Tibial artery (tissue), 4 donors: ENCODE results near the gene NSD1.

ENCODE experiments used
- DNase-seq, 2 donors: peaks; one replicate each; pipeline ENCODE4 v3.0.0-alpha.2; 2019
- H3K27ac ChIP-seq, 2 donors: fragments of 200-600 bp; sonication (generic) in 1 of 2; 1 replicate in 1 of 2; 2 replicates in 1 of 2; pipeline ENCODE4 v1.5.1; 2018 to 2019; ENCODE audit warnings: mild to moderate bottlenecking in 1 of 2
- H3K27me3 ChIP-seq, 2 donors: fragments of 200-600 bp; sonication (generic) in 1 of 2; one replicate each; pipeline versions ENCODE4 v1.5.1 to v1.6.0; 2016 to 2019
- H3K36me3 ChIP-seq, 3 donors: fragments of 200-600 bp; sonication (generic) in 2 of 3; one replicate each; pipeline ENCODE4 v1.5.1; 2016 to 2019; ENCODE audit warnings: mild to moderate bottlenecking in 2 of 3
- H3K4me1 ChIP-seq, 4 donors: fragments of 200-600 bp; sonication (generic) in 2 of 4; 1 replicate in 3 of 4; 2 replicates in 1 of 4; pipeline ENCODE4 v1.5.1; 2016 to 2019
- H3K4me3 ChIP-seq, 2 donors: fragments of 200-600 bp; sonication (generic) in 1 of 2; 1 replicate in 1 of 2; 2 replicates in 1 of 2; pipeline ENCODE4 v1.5.1; 2018 to 2019; ENCODE audit warnings: mild to moderate bottlenecking in 2 of 2
- H3K9me3 ChIP-seq, 3 donors: fragments of 200-600 bp; sonication (generic) in 1 of 3; one replicate each; pipeline ENCODE4 v1.5.1; 2016 to 2019
- intact Hi-C: fragments of 100-400 bp; cut with DNase I; formaldehyde crosslinking; loops from one replicate; pipeline ENCODE4 v1.15.0; 2023; ENCODE audit warnings: low total_unique reads
- TF ChIP-seq, protein P1 (sequence below), 2 experiments: fragments of 200-600 bp in 1 of 2; fragments of 450-650 bp in 1 of 2; IDR thresholded peaks; one replicate each; pipeline ENCODE4 v1.5.1; 2017 to 2019; ENCODE audit warnings: antibody characterized with exemption in 2 of 2, mild to moderate bottlenecking in 1 of 2, moderate library complexity in 1 of 2

Gene NSD1

DNA sequence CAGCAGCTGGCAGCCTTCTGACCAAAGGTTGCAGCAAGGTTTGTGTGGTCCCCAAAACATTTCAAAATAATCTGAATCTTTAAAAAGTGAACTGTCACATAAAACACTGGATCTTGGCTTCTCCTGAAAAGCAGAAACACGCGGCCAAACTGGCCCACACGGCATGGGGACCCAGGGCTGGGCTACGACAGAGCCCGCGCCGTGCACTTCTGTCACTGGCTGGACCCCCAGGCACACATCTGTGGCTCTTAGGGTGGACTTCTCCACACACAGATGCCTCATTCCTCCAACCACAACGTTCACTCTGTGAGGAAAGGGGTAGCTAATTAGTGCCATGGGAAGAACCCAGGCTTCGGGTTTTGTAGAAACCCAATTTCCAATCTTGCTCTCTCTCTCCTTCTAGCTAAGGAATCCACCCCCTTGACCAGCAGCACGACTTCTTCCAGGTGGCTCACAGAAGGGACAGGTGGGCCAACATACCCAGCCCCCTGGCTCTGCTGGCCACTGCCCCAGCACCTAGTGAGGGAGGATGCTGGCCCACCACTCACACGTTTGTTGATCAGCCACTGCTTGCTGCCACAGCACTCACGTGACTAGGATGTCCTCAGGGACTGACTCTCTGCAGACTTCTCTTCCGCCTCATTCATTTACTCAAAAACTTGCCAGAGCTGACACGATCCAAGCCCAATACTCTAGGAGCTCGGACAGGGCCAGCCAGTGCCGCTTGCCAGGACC, 200.0 kb downstream of the NSD1 start:
- H3K9me3 ChIP-seq: no peaks in the 10 kb centered on the region
- no peaks in the 10 kb centered on the region for H3K27me3 ChIP-seq
- H3K4me3 ChIP-seq: no peak overlapping the region
- intact Hi-C loops: loop anchor here (1.0 kb wide), 1 partner anchor 10 kb away; no protein-coding TSS in a partner anchor
- TF ChIP-seq, protein P1, sequence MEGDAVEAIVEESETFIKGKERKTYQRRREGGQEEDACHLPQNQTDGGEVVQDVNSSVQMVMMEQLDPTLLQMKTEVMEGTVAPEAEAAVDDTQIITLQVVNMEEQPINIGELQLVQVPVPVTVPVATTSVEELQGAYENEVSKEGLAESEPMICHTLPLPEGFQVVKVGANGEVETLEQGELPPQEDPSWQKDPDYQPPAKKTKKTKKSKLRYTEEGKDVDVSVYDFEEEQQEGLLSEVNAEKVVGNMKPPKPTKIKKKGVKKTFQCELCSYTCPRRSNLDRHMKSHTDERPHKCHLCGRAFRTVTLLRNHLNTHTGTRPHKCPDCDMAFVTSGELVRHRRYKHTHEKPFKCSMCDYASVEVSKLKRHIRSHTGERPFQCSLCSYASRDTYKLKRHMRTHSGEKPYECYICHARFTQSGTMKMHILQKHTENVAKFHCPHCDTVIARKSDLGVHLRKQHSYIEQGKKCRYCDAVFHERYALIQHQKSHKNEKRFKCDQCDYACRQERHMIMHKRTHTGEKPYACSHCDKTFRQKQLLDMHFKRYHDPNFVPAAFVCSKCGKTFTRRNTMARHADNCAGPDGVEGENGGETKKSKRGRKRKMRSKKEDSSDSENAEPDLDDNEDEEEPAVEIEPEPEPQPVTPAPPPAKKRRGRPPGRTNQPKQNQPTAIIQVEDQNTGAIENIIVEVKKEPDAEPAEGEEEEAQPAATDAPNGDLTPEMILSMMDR (IDR thresholded peaks at IDR 0.05): no peak
- peaks cover 0 to 3% (median 0%) of the 10 kb centered on the region in 4 donors for H3K4me1 ChIP-seq
- H3K27ac ChIP-seq: no peak overlapping the region
- peaks cover 59 to 100% (median 84%) of the 10 kb centered on the region in 3 donors for H3K36me3 ChIP-seq
- DNase-seq: no peak

DNA sequence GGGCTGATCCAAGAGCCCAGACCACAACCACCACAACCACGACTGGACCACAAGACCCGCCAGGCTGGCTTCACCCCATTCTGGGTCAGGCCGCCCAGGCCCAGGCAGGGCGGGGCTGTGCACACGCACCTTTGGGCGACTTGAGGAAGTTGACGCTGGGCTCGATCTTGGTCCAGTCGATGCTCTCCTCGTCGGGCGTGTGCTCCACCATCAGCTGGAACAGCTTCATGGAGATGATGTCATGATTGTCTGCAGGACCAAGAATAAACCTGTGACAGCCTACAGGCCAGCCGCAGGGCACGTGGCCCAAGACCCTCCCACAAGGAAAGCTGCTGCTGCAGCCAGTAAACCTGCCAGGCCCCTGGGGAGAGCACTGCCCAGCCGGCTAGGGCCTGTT, 200.6 kb downstream of the NSD1 start:
- Histone ChIP-seq H3K27ac (no peak overlapping the region), H3K4me3 (no peak overlapping the region), H3K36me3 (peaks cover 59 to 100% (median 86%) of the 10 kb centered on the region in 3 donors), H3K4me1 (peaks cover 0 to 8% (median 0%) of the 10 kb centered on the region in 4 donors), H3K9me3 (no peaks in the 10 kb centered on the region), H3K27me3 (no peaks in the 10 kb centered on the region)
- TF ChIP-seq, protein P1 (IDR thresholded peaks at IDR 0.05): no peak
- intact Hi-C loops: loop anchor here (1.0 kb wide), 1 partner anchor 11 kb away; no protein-coding TSS in a partner anchor
- no peak for DNase-seq

DNA sequence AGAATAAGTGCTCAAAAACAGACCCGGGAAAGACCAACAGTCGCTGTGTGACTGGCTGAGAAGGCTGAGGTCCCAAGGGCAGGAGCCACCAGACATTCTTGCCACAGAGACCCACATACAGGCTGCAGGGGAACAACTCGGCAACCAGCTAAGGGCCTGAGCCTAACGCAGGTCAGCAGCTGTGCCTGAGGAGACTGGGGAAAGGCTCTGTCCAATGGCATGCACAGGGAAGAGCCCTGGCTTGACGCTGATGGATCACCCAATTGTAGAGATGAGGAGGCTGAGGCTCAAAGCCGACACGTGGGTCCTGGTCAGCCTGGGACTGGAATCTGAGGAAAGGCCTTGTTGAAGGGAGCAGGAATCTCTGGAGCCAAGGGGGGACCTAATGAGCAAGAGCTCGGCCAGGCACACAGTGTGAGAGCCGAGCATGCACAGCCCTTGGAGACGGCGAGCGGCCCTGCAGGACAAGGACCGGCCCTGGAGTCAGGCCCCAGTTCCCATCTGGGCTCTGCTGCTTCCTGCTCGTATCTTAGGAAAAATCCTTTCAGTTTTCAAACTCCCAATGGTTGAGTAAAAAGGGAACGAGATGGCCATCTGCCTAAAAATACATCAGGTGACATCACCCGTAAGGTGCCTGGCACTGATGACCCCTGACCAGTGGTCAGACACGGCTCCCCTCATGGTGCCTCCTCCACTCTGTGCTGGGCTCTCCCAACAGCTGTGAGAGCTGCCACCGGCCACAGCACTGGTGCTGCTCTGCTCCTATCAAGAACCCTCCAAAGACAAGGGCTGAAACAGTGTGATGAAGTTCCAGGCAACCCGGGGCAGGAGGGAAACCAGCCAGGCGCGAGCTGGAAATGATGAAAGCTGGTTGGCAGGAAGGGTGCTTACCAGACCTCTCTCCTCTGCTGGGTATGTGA, 201.5 kb downstream of the NSD1 start:
- TF ChIP-seq, protein P1 (IDR thresholded peaks at IDR 0.05): no peak
- H3K9me3 ChIP-seq: no peaks in the 10 kb centered on the region
- no peak overlapping the region for H3K4me3 ChIP-seq
- intact Hi-C loops: loop anchor here (1.0 kb wide), 1 partner anchor 12 kb away; no protein-coding TSS in a partner anchor
- H3K27me3 ChIP-seq: no peaks in the 10 kb centered on the region
- no peak overlapping the region for H3K27ac ChIP-seq
- H3K36me3 ChIP-seq: peaks cover 59 to 98% (median 83%) of the 10 kb centered on the region in 3 donors
- H3K4me1 ChIP-seq: peaks cover 0 to 10% (median 0%) of the 10 kb centered on the region in 4 donors
- no peak for DNase-seq

DNA sequence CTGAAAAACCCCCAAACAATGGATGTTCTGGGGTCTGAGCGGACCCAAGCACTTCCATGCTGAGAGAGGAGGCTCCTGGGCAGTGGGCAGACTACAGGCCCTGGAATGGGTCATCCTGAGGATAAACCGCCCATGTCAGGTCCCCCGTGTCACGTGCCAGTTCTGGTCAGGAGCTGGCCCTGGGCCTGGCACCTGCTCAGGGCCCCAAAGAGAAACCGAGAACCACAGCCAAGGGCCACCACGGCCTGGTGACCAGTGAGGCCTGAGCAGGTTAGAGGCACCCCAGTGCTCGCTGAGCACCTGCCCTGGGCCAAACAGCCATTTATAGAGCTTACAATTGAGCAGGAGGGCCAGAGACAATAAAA, 202.1 kb downstream of the NSD1 start:
- Histone ChIP-seq H3K4me1 (peaks cover 0 to 10% (median 0%) of the 10 kb centered on the region in 4 donors), H3K27me3 (no peaks in the 10 kb centered on the region), H3K4me3 (no peak overlapping the region), H3K36me3 (peaks cover 59 to 96% (median 78%) of the 10 kb centered on the region in 3 donors), H3K27ac (no peak overlapping the region), H3K9me3 (no peaks in the 10 kb centered on the region)
- intact Hi-C loops: no loop called here
- TF ChIP-seq, protein P1 (IDR thresholded peaks at IDR 0.05): no peak
- DNase-seq: no peak

DNA sequence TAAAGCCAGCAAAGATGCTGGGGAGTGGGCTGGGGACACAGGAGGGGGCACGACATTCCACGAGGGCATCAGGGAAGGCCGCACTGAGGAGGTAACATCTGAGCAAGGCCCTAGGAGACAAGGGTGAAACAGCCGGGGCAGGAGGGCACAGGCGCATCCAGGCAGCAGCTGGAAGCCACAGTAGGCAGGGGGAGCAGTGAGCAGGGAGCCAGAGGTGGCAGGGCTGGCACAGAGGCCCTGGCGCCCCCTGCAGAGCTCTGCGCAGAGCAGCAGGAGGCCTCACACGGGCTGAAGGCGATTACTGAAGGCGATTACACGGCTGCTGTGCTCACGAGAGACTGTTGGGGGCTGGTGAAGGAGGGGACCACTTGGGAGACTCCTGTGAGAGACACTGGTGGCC, 202.5 kb downstream of the NSD1 start:
- Histone ChIP-seq H3K4me3 (no peak overlapping the region), H3K9me3 (no peaks in the 10 kb centered on the region), H3K27ac (no peak overlapping the region), H3K27me3 (no peaks in the 10 kb centered on the region), H3K4me1 (peaks cover 0 to 10% (median 0%) of the 10 kb centered on the region in 4 donors), H3K36me3 (peaks cover 59 to 93% (median 75%) of the 10 kb centered on the region in 3 donors)
- no peak for DNase-seq
- intact Hi-C loops: no loop called here
- TF ChIP-seq, protein P1 (IDR thresholded peaks at IDR 0.05): no peak
